Muscle layer of duodenum (tissue), 2 donors: ENCODE measurements around the gene IGFBP2.

Experiments used
- H3K27ac ChIP-seq: one replicate; pipeline ENCODE4 v1.7.0; 2013; ENCODE audit warnings: mild to moderate bottlenecking, low read length
- H3K27me3 ChIP-seq: one replicate; pipeline ENCODE4 v1.7.0; 2013; ENCODE audit warnings: low read depth, mild to moderate bottlenecking, control low read depth, low read length
- H3K36me3 ChIP-seq, 2 donors: one replicate each; pipeline ENCODE4 v1.7.0; 2013; ENCODE audit warnings: low read length in 2 of 2, control low read depth in 1 of 2, mild to moderate bottlenecking in 1 of 2; ENCODE audit not compliant: insufficient read depth in 2 of 2, control insufficient read depth in 1 of 2
- H3K4me1 ChIP-seq, 2 donors: one replicate each; pipeline ENCODE4 v1.7.0; 2013; ENCODE audit warnings: low read length in 2 of 2, mild to moderate bottlenecking in 2 of 2, control low read depth in 1 of 2, moderate library complexity in 1 of 2; ENCODE audit not compliant: insufficient read depth in 2 of 2, control insufficient read depth in 1 of 2
- H3K4me3 ChIP-seq, 2 donors: one replicate each; pipeline ENCODE4 v1.7.0; 2013; ENCODE audit warnings: low read length in 2 of 2, low read depth in 1 of 2, mild to moderate bottlenecking in 1 of 2
- H3K9me3 ChIP-seq, 2 donors: one replicate each; pipeline ENCODE4 v1.7.0; 2013; ENCODE audit warnings: low read length in 2 of 2, control low read depth in 1 of 2, mild to moderate bottlenecking in 1 of 2; ENCODE audit not compliant: control insufficient read depth in 1 of 2
- donor health status: healthy.

Gene IGFBP2

DNA sequence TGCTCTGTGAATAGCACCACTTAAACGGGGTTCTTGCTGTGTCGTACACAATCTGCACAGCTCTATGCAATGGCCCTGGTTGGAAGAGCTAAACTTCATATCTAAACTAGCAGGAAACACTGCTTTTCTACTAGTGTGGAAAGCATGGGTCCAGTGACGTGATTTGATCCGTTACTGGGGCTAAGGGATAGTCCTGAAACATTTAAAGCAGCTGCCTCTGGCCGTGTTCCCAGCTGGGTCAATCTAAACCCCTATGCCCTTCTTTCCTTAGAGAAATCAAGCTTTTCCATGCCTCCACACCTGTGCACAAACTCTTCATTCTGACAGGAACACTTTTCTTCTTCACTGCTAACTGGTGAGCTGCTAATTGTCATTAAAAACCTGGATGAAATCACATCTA, 67.6 kb downstream of the IGFBP2 start:
- H3K27me3 ChIP-seq, result no peaks in the 10 kb centered on the region
- no peaks in the 10 kb centered on the region for H3K36me3 ChIP-seq
- H3K4me1 ChIP-seq, result peaks cover 0 to 39% of the 10 kb centered on the region in 2 donors
- H3K27ac ChIP-seq, result peak overlapping the region; percentile 35
- H3K4me3 ChIP-seq, result no peak overlapping the region
- no peaks in the 10 kb centered on the region for H3K9me3 ChIP-seq

- H3K4me3 ChIP-seq, result no peak overlapping the region
- H3K27me3 ChIP-seq, result no peaks in the 10 kb centered on the region
- H3K36me3 ChIP-seq, result no peaks in the 10 kb centered on the region
- no peaks in the 10 kb centered on the region for H3K9me3 ChIP-seq
- H3K27ac ChIP-seq, result no peak overlapping the region
- peaks cover 0 to 31% of the 10 kb centered on the region in 2 donors for H3K4me1 ChIP-seq
These were observed 68.3 kb downstream of the IGFBP2 start for GRCh38 chr2:216701544-216701943.

GRCh38 chr2:216702756-216703155, 69.5 kb downstream of the IGFBP2 start:
- Histone ChIP-seq H3K27ac (no peak overlapping the region), H3K27me3 (no peaks in the 10 kb centered on the region), H3K36me3 (no peaks in the 10 kb centered on the region), H3K4me1 (peaks cover 0 to 27% of the 10 kb centered on the region in 2 donors), H3K4me3 (no peak overlapping the region), H3K9me3 (no peaks in the 10 kb centered on the region)

GRCh38 chr2:216710551-216711301, 77.5 kb downstream of the IGFBP2 start:
- Histone ChIP-seq H3K4me1 (peaks cover 4 to 32% of the 10 kb centered on the region in 2 donors), H3K36me3 (no peaks in the 10 kb centered on the region), H3K4me3 (no peak overlapping the region), H3K9me3 (no peaks in the 10 kb centered on the region), H3K27me3 (no peaks in the 10 kb centered on the region), H3K27ac (peak overlapping the region; percentile 59)

DNA sequence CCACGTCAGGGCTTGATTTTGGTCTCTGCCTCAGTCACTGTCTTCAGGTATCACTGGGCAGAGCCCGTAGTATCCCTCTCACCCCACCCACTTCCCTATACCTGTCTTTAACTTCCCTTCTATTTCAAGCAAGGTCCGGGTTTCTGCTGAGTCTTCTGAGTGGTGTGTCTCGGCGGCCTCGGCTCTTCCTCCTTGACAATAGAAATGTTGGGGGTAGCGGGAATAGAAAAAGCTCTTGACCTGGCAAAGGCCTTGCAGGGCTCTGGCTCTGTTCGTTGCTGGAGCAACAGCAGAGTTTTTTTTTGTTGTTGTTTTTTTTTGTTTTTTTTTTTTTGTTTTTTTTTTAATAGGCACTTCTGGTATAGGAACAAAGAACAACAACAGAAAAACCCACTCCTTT, 78.1 kb downstream of the IGFBP2 start:
- Histone ChIP-seq H3K27ac (peak overlapping the region; percentile 59), H3K4me3 (no peak overlapping the region), H3K9me3 (no peaks in the 10 kb centered on the region), H3K36me3 (no peaks in the 10 kb centered on the region), H3K27me3 (no peaks in the 10 kb centered on the region), H3K4me1 (peaks cover 4 to 32% of the 10 kb centered on the region in 2 donors)

GRCh38 chr2:216713691-216714336, 80.6 kb downstream of the IGFBP2 start:
- peaks cover 4 to 42% of the 10 kb centered on the region in 2 donors for H3K4me1 ChIP-seq
- no peak overlapping the region for H3K4me3 ChIP-seq
- H3K27me3 ChIP-seq, result no peaks in the 10 kb centered on the region
- no peaks in the 10 kb centered on the region for H3K36me3 ChIP-seq
- H3K27ac ChIP-seq, result no peak overlapping the region
- no peaks in the 10 kb centered on the region for H3K9me3 ChIP-seq
